Stomach (tissue), 9 donors: ENCODE results near the gene TMEFF2. TPM values are rescaled to one million over a fixed set of nuclear protein-coding genes. Genes with fewer than 3 reads are reported as not detected.

Experiments
- DNase-seq, 2 donors: peaks; one replicate each; pipeline versions ENCODE4 v3.0.0 to v3.0.0-alpha.2; 2013 to 2019
- H3K27ac ChIP-seq, 5 donors: fragments of 200-600 bp in 4 of 5; sonication (generic) in 4 of 5; one replicate each; pipeline ENCODE4 v1.5.1; 2013 to 2019; ENCODE audit warnings: mild to moderate bottlenecking in 1 of 5, moderate library complexity in 1 of 5
- H3K27me3 ChIP-seq, 3 donors: fragments of 200-600 bp; sonication (generic); one replicate each; pipeline ENCODE4 v1.5.1; 2017 to 2019; ENCODE audit warnings: mixed run types in 1 of 3
- H3K36me3 ChIP-seq, 4 donors: fragments of 200-600 bp; sonication (generic); 1 replicate in 3 of 4; 2 replicates in 1 of 4; pipeline ENCODE4 v1.5.1; 2016 to 2019
- H3K4me1 ChIP-seq, 4 donors: fragments of 200-600 bp; sonication (generic); one replicate each; pipeline ENCODE4 v1.5.1; 2016 to 2019
- H3K4me3 ChIP-seq, 4 donors: fragments of 200-600 bp; sonication (generic) in 3 of 4; one replicate each; pipeline ENCODE4 v1.5.1; 2016 to 2019; ENCODE audit warnings: mild to moderate bottlenecking in 1 of 4
- H3K9me3 ChIP-seq, 4 donors: fragments of 200-600 bp; sonication (generic); one replicate each; pipeline ENCODE4 v1.5.1; 2016 to 2019
- CTCF ChIP-seq, 7 experiments: fragments of 450-650 bp in 4 of 7; fragments of 200-600 bp in 3 of 7; sonication (generic) in 3 of 7; IDR thresholded peaks; one replicate each; pipeline ENCODE4 v1.5.1; 2016 to 2019; ENCODE audit warnings: antibody characterized with exemption in 7 of 7, control low read depth in 2 of 7, mild to moderate bottlenecking in 1 of 7
- EP300 ChIP-seq: sonication (generic); formaldehyde crosslinking; IDR thresholded peaks from one replicate; pipeline ENCODE4 v1.6.1; 2017; ENCODE audit warnings: antibody characterized with exemption
- POLR2A ChIP-seq, 4 donors: fragments of 450-650 bp; IDR thresholded peaks; one replicate each; pipeline ENCODE4 v1.6.1; 2016; ENCODE audit warnings: antibody characterized with exemption in 4 of 4, control low read depth in 2 of 4, mild to moderate bottlenecking in 1 of 4, moderate library complexity in 1 of 4
- POLR2AphosphoS5 ChIP-seq, 3 donors: sonication (generic); formaldehyde crosslinking; IDR thresholded peaks; one replicate each; pipeline ENCODE4 v1.6.1; 2016; ENCODE audit warnings: antibody characterized with exemption in 3 of 3
- WGBS, 5 donors: extraction: QIAGEN DNeasy Blood & Tissue Kit in 3 of 5; methylation state at CpG; one replicate each; pipeline versions ENCODE4 v1.1.5 to v1.1.7; 2013 to 2018; 5-methylcytosine and 5-hydroxymethylcytosine counted together
- intact Hi-C: fragments of 100-400 bp; cut with DNase I; formaldehyde crosslinking; loops from one replicate; pipeline ENCODE4 v1.15.1; 2023; ENCODE audit warnings: low total_unique reads
- polyA plus RNA-seq, 3 donors: library from polyadenylated mRNA; stranded (reverse); fragments of 200-250 nt; gene quantifications; one replicate each; pipeline ENCODE4 v1.2.3, GENCODE V29; 2013
- total RNA-seq, 5 donors: library from RNA; depleted of rRNA; stranded (reverse); fragments of >200 nt; gene quantifications; one replicate each; pipeline versions ENCODE4 v1.1.0 to v1.2.3, GENCODE V29; 2014 to 2016
- donor health status: healthy with polysubstance abuse.
- donor health status: Bipolar disorder and iron deficiency.
- donor health status: healthy.

Gene TMEFF2
- total and polyA plus RNA-seq, 8 donors: 0.23 to 0.50 (median 0.37) TPM; not detected in 3

DNA sequence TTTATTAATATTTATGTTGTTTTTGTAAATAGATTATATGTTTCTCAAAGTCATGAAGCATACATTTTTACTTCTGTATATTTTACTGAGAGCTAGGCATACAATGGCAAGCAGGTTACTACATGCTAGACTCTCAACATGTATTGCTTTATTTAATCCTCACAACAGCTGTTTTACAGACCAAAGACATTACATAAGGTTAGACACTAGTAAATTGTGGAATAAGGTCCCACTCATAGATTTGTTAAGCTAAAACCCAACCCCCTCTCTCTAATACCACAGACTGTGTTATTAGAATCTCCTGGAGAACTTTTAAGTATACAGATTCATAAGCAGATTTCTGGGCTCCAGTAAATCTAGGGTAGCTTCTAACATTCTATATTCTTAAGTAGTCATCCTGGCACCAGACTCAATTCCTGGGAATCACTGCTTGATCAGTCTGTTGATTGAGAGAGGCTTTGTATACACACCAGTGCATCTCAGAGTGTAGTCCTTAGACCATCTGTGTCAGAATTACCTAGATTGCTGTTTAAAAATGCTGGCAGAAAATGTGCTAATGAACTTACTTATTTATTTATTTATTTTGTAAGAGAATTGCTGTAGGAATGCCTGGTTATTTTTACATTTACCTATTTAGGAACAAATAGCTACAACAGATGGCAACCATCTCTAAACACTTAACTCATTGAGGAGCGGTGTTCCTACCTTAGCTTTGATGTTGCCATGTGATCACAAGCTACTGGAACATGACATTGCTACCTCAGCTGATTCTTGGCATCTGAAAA lies 194.3 kb downstream of the TMEFF2 start:
- H3K4me1 ChIP-seq: no peaks in the 10 kb centered on the region
- DNase-seq: no peak
- H3K36me3 ChIP-seq: no peaks in the 10 kb centered on the region
- H3K27me3 ChIP-seq: no peaks in the 10 kb centered on the region
- intact Hi-C loops: no loop called here
- no peaks in the 10 kb centered on the region for H3K9me3 ChIP-seq
- TF ChIP-seq POLR2A (IDR thresholded peaks at IDR 0.05): no peak
- no peak overlapping the region for H3K4me3 ChIP-seq
- WGBS, 5 donors: 91 to 100% (median 98%) methylated on average over 1 of the region's 1 CpG
- no peak overlapping the region for H3K27ac ChIP-seq

GRCh38 chr2:191999101-191999841 lies 195.5 kb downstream of the TMEFF2 start:
- Histone ChIP-seq H3K4me3 (no peak overlapping the region), H3K27me3 (no peaks in the 10 kb centered on the region), H3K9me3 (no peaks in the 10 kb centered on the region), H3K36me3 (no peaks in the 10 kb centered on the region), H3K27ac (no peak overlapping the region), H3K4me1 (no peaks in the 10 kb centered on the region)
- intact Hi-C loops: no loop called here
- 71 to 84% (median 77%) methylated on average over 4 of the region's 4 CpGs for WGBS, 5 donors
- no peak for TF ChIP-seq POLR2AphosphoS5 (IDR thresholded peaks at IDR 0.05)
- TF ChIP-seq POLR2A (IDR thresholded peaks at IDR 0.05): no peak
- no peak for TF ChIP-seq CTCF (IDR thresholded peaks at IDR 0.05)
- TF ChIP-seq EP300: no peak
- DNase-seq: no peak

DNA sequence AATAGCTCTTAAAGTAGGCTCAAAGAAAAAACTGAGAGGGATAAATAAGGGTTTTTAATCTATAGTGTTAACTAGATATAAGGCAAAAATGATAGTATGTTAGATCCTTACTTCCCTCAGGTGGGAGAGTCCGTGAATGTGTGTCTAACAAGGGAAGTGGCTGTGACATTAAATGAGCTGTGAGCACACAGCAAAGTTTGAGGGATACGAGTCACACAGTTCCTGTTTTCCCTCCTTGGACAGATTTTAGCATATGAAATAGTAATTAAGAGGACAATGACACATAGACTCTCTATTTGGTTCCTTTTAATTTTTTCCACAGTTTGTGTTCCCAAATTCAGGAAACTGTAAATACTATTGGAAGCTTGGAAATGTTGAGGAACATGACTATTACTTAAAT lies 199.4 kb downstream of the TMEFF2 start:
- H3K27me3 ChIP-seq: no peaks in the 10 kb centered on the region
- 60 to 75% (median 71%) methylated on average over 2 of the region's 2 CpGs for whole genome bisulfite sequencing, 5 donors
- H3K4me3 ChIP-seq: no peak overlapping the region
- no peaks in the 10 kb centered on the region for H3K4me1 ChIP-seq
- intact Hi-C loops: no loop called here
- no peaks in the 10 kb centered on the region for H3K36me3 ChIP-seq
- no peak overlapping the region for H3K27ac ChIP-seq
- no peak for DNase-seq
- H3K9me3 ChIP-seq: no peaks in the 10 kb centered on the region
- no peak for TF ChIP-seq EP300
- TF ChIP-seq POLR2A (IDR thresholded peaks at IDR 0.05): no peak
- no peak for TF ChIP-seq CTCF (IDR thresholded peaks at IDR 0.05)

- Histone ChIP-seq H3K27ac (no peak overlapping the region), H3K36me3 (no peaks in the 10 kb centered on the region), H3K9me3 (no peaks in the 10 kb centered on the region), H3K4me1 (no peaks in the 10 kb centered on the region), H3K4me3 (no peak overlapping the region), H3K27me3 (no peaks in the 10 kb centered on the region)
- intact Hi-C loops: no loop called here
- no peak for DNase-seq
- TF ChIP-seq POLR2AphosphoS5 (IDR thresholded peaks at IDR 0.05) (no peak), POLR2A (IDR thresholded peaks at IDR 0.05) (no peak), CTCF (IDR thresholded peaks at IDR 0.05) (no peak), EP300 (no peak)
- 60 to 81% (median 76%) methylated on average over 2 of the region's 2 CpGs for WGBS, 5 donors
These were observed 200.0 kb downstream of the TMEFF2 start for GRCh38 chr2:191994749-191995148.

- WGBS, 5 donors: 44 to 63% (median 53%) methylated on average over 5 of the region's 5 CpGs
These were observed 203.3 kb downstream of the TMEFF2 start for GRCh38 chr2:191991442-191991841.

More at GRCh38 chr2:191991442-191991841, 203.3 kb downstream of the TMEFF2 start:
- intact Hi-C loops: no loop called here
- DNase-seq: no peak
- no peaks in the 10 kb centered on the region for H3K9me3 ChIP-seq
- no peaks in the 10 kb centered on the region for H3K4me1 ChIP-seq
- H3K36me3 ChIP-seq: no peaks in the 10 kb centered on the region
- no peak overlapping the region for H3K4me3 ChIP-seq
- H3K27me3 ChIP-seq: no peaks in the 10 kb centered on the region
- TF ChIP-seq POLR2A (IDR thresholded peaks at IDR 0.05) (no peak), POLR2AphosphoS5 (IDR thresholded peaks at IDR 0.05) (no peak), EP300 (no peak), CTCF (IDR thresholded peaks at IDR 0.05) (no peak)
- no peak overlapping the region for H3K27ac ChIP-seq
